ENCODE measurements around the gene ZNF688.
"Not testable (repeated sequence)": the region's sequence is repeated elsewhere in the genome, so short reads cannot be mapped to it uniquely, and the experiment has no call there.

The ZNF688 gene

DNA sequence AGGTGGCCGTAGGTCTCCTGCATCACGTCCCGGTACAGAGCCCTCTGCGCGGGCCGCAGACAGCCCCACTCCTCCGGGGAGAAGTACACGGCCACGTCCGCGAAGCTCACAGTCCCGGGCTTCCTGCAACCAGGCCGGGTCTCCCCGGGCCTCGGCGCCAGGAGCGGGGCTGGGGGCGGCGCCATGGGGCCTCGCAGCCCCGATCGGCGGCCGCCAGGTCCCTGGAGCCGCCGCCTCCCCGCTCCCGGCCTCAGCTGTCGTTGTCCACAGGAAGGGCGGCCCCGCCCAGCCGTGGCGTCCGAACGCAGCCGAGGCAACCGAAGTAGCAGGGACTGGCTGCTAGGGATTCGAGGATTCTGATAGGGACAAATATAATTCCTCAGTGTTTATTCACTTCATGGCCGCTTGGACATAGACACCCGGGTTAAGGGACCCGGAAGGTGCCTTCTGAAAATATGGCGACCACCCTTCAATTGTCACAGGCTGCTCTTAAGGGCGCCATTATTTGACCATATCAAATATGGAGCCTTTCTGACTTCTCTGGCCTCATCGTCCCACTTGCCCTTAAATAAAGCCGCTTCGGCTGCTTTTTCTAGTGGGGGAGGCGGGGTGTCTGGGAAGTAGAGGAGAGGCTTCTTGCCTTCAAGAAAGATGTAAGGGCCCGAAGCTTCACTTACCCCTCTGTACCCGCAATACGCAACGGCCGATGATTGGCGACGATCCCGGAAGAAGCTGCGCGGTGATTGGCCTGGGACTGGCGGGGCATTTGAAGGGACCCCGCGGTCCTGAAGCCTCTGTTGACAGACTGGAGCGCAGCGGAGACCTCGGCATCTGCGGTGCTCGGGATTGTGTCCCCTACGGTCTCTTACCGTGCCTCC is at the start of gene ZNF688:
TSS of gene ZNF688 (minus strand) at position 270 of the 878 bp plus-strand sequence. CDS start at position 185, 85 bp downstream.
- DNase-seq (ENCODE audit: low read depth in 2 of 2, low spot score in 1 of 2): peak; percentile 76 to 87

- DNase-seq (ENCODE audit: low read depth in 2 of 2, low spot score in 1 of 2): no peak
Measured at GRCh38 chr16:30620169-30620568, 48.7 kb upstream of the ZNF688 start.

DNA sequence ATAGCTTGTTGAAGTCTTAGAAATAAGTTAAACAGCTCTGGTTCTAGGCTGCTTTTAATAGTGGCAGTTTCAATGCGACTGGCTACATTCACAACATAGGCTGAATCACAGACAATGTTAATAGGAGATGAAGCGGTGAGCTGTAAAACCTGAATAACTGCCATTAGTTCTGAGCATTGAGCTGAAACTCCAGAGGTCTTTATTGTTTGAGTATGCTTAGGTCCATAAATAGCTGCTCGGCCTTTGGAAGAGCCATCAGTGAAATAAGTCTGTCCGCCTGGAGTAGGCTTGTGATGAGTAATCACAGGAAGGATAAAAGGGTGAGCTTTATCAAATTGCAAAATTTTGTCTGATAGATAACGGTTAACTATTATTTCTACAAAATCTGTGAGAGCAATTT is 48.1 kb upstream of the ZNF688 start:
- no peak for DNase-seq (ENCODE audit: low read depth in 2 of 2, low spot score in 1 of 2)

- DNase-seq (ENCODE audit: low read depth in 2 of 2, low spot score in 1 of 2): no peak
Measured at GRCh38 chr16:30619202-30619601, 47.7 kb upstream of the ZNF688 start.

DNA sequence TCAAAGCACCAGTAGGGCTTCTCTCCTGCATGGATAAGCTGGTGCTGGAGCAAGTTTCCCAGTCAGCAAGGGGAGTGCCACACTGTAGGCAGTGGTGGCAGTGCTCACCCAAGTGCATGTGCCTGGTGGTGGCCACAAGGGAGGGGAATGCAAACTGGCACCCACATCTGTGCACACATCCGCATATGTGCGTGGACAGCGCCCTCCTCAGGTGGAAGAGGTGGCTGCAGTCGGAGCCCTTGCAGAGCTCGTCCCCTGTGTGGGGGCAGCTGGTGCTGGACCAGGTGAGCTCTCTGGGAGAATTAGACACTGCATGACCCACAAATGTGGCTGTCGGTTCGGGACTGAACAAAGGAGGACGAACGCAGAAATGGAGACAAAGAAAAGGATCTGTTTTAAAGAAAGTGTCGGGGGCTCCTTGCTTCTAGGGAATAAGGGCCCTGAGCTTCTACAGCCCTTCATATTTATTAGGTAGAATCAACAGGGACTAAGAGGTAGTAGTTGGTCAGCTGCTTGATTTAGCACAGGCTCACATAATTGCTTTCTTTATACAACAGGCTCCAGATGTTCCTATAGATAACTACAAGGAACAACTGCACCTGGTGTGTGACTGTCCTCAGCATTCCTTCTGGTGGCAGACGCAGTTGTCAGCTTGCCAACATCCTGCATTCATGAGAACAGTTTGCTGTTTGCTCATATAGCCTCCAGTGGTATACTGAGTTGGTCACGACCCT is 44.0 kb upstream of the ZNF688 start:
- DNase-seq (ENCODE audit: low read depth in 2 of 2, low spot score in 1 of 2): peak in 1 of 2 donors; percentile 43

DNA sequence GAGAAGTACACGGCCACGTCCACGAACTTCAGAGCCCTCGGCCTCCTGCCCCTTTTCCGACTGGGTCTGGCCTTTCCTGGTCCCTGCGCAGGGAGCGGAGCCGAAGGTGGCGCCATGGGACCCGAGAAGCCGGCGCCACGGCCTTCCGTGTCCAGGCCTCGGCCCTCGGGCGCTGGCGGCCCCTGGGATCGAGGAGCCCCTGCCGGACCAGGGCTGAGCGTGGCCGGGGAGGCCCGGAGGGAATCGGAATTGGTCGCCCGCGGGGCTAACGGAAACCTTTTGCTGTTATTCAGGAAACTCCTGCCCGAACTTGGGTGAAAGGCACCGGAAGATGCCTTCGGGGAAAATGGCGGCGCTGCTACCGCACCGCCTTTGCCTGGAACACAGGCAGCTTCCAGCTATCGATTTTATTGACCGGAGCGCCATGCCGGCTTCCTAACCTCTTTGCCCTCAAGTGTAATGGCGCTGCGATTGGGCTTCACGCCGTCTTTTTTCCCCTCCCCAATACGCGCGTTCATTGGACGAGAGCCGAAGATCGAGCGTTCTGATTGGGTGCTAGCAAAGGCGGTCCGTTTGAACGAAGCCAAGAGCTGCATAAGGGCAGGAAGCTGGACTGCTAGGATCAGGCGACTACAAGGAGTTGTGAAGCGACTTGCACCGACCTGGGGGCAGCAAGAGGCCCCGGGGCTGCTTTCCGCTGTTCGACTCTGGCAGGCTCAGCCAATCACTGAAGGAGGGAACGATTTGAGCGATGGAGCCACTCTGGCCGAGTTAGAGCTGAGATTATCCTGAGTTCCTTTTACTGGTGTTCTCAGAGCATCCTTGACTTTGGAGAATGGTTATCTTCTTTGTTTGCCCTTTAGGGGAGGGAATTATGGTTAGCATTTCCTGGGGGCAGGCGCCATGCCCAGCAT is 38.7 kb upstream of the ZNF688 start, which contains the start of gene ZNF689:
TSS of gene ZNF689 (minus strand) at position 464 of the 914 bp plus-strand sequence. CDS start at position 116, 348 bp downstream.
- DNase-seq (ENCODE audit: low read depth in 2 of 2, low spot score in 1 of 2): peak; percentile 84 to 89

DNA sequence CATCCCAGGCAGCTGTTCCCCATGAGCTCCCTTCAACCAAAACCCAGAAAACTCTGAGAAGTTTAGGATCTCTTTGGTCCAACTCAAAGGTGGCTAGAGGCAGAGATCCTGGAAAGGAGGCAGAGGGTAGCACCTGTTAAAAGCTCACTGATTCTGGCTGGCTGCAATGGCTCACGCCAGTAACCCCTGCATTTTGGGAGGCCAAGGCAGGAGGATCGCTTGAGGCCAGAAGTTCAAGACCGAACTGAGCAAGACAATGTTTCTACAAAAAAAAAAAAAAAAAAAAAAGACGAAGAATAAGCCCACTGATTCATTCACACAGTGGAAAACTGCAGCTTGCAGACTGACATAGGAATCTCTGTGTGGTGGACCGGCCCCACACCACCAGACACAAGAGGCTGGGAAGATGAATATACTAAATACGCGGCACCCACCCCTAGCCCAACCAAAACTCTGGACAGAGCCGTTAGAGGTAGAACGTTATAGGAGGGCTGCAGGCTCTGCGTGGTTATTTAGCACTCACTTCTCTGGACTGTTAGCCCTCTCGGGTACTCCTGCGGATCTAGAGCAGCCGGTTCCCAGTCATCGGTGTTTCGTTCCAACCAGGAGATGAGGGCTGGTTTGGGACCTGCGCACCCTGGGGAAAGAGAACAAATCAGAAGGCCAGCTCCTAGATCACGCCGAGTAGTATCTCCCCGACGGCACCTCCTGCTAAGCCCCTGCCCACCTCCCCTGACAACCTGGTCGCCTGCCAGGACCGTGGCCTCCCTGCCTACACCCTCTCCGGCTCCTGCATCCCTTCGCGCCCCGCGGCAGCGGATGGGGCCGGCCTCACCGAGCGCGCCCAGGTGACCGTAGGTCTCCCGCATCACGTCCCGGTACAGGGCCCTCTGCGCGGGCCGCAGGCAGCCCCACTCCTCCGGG is 37.8 kb upstream of the ZNF688 start:
- DNase-seq (ENCODE audit: low read depth in 2 of 2, low spot score in 1 of 2): peak in 1 of 2 donors; percentile 11

DNA sequence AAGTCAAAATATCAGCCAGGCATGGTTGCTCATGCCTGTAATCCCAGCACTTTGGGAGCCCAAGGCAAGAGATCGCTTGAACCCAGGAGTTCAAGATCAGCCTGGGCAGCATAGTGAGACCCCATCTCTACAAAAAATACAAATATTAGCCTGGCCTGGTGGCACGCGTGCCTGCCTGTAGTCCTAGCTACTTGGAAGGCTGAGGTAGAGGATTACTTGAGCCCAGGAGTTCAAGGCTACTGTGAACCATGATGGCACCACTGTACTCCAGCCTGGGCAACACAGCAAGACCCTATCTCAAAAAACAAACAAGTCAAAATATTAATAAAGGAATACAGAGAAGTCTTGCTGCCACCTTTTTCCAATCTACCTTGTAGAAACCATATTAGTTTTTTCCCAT is 34.5 kb upstream of the ZNF688 start:
- no peak for DNase-seq (ENCODE audit: low read depth in 2 of 2, low spot score in 1 of 2)

DNA sequence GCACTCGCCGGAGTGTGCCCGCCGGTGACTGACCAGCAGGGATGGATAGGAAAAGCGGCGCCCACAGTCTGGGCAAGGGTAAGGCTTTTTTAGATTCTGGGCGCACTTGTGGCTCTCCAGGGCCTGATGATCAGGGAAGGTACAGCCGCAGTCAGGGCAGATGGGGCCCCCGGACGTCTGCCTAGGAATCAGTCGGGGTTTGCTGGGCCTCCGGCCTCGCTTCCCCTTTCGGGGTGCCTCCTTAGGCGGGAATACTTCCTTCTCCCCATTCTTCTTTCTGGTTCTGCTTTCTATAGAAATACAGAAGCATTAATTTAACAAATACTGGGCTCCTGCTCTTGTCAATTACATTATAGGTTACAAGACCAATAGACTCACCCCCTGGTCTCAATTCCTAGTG is 33.6 kb upstream of the ZNF688 start:
- no peak for DNase-seq (ENCODE audit: low read depth in 2 of 2, low spot score in 1 of 2)

- DNase-seq (ENCODE audit: low read depth in 2 of 2, low spot score in 1 of 2): no peak
Measured at GRCh38 chr16:30604316-30604947, 32.9 kb upstream of the ZNF688 start.

GRCh38 chr16:30603945-30604315 is 32.4 kb upstream of the ZNF688 start:
- no peak for DNase-seq (ENCODE audit: low read depth in 2 of 2, low spot score in 1 of 2)

- DNase-seq (ENCODE audit: low read depth in 2 of 2, low spot score in 1 of 2): no peak
Measured at GRCh38 chr16:30602616-30603277, 31.2 kb upstream of the ZNF688 start.

- DNase-seq (ENCODE audit: low read depth in 2 of 2, low spot score in 1 of 2): no peak
Measured at GRCh38 chr16:30601966-30602365, 30.5 kb upstream of the ZNF688 start.

DNA sequence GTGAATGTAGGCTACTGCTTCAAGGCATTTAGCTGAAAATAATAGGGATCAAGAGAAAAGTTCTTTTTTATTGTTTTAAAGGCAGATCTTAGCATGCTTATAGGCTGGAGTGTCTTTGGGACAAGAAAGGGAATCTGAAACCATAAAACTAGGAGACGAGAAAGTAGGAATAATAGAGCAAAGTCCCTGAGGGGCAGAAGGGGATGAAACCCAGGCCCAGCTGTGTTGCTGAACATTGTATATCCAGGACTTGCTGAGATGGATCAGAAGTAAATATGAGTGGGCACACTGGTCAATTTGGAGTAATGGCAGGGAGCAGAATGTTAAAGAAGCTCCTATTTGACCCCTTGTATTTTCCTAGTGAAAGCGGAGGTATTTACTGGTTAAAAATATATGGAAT is 29.4 kb upstream of the ZNF688 start:
- no peak for DNase-seq (ENCODE audit: low read depth in 2 of 2, low spot score in 1 of 2)

- DNase-seq (ENCODE audit: low read depth in 2 of 2, low spot score in 1 of 2): no peak
Measured at GRCh38 chr16:30600215-30600614, 28.7 kb upstream of the ZNF688 start.

DNA sequence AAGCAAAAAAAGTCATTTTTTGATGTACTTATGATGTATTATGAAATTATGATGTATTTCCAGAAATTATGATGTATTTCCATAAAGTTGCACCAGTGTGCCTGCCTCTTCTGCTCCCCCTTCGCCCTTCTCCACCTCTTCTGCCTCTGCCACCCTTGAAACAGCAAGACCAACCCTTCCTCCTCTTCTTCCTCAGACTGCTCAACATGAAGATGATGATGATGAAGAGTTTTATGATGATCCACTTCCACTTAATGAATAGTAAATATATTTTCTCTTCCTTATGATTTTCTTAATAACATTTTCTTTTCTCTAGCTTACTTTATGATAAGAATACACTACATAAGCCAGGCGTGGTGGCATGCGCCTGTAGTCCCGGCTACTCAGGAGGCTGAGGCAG is 21.4 kb upstream of the ZNF688 start:
- DNase-seq (ENCODE audit: low read depth in 2 of 2, low spot score in 1 of 2): no peak

- not testable (repeated sequence) for DNase-seq (ENCODE audit: low read depth in 2 of 2, low spot score in 1 of 2)
Measured at GRCh38 chr16:30590869-30591268, 19.4 kb upstream of the ZNF688 start.

GRCh38 chr16:30589582-30589981 is 18.1 kb upstream of the ZNF688 start:
- DNase-seq (ENCODE audit: low read depth in 2 of 2, low spot score in 1 of 2): not testable (repeated sequence)

DNA sequence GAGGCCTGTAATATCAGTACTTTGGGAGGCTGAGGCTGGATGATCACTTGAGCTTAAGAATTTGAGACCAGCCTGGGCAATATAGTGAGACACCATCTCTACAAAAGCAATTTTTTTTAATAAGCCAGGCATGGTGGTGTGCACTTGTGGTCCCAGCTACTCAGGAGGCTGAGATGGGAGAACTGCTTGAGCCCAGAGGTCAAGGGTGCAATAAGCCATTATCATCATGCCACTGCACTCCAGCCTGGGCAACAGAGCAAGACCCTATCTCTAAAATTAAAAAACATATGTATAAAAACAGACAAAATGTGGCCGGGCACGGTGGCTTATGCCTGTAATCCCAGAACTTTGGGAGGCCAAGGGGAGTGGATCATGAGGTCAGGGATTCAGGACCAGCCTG is 17.1 kb upstream of the ZNF688 start:
- no peak for DNase-seq (ENCODE audit: low read depth in 2 of 2, low spot score in 1 of 2)
